ENCODE results near the gene ADGRV1.

Gene ADGRV1

DNA sequence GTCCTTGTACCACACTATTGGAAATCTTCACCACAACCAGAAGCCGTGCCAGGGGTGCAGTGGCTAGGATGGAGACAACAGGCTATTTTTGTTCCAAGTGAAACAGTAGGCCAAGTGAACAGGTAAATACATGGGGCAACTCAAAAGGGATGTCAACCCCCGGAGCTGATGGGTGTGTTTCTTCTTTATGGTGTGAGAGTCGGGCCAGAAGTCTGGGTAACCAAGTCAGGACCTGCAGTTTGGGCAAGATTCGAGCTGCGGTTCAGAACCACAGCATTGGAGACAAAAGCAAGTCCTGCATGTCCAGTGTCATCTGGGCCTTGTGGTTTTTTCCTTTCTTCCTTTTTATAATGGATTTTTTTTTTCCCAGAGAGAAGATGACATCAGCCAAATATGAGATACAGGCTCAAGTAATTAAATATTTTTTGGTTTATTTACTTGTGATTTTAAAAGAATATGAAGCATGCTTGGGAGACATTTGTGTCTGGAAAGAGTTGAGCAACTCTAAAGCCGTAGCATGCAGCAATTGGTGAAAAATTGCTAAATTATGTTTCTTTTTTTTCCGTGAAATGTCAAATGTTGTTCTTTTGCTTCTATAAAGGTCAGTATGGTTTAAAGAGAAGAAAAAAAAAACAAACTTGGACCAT lies 562.9 kb downstream of the ADGRV1 start:
- DNase-seq: no peak

DNA sequence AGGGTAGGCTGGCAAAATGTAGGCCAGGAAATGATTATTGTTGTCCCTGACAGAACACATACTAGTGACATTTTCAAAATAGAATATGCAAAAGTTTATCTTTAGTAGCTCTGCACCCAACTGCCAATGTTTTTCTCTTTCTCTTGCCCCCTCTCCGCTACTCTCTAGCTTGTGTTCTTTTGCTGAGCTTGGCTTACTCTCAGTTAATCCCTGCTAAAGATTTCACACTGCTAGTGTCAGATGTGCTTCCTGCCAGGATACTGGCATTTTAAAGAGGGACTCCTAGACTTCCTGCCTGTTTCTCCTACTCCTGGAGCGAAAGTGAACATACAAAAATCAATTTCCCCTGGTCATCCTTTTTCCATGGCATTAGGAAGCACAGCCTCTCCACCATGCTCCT lies 564.1 kb downstream of the ADGRV1 start:
- DNase-seq: no peak

DNA sequence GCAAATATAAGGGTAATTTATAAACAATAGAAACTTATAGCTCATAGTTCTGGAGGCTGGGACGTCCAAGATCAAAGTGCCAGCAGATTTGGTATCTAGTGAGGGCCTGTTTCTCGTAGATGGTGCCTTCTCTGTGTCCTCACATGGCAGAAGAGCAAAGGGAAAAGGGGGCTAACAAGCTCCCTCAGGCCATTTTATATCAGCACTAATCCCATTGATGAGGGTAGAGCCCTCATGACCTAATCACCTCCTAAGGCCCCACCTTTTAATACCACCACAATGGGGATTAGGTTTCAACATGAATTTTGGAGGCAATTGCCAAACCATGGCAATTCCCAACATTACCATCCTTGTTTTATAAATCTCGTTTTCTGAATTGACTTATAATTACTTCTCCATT lies 564.7 kb downstream of the ADGRV1 start:
- DNase-seq: no peak

DNA sequence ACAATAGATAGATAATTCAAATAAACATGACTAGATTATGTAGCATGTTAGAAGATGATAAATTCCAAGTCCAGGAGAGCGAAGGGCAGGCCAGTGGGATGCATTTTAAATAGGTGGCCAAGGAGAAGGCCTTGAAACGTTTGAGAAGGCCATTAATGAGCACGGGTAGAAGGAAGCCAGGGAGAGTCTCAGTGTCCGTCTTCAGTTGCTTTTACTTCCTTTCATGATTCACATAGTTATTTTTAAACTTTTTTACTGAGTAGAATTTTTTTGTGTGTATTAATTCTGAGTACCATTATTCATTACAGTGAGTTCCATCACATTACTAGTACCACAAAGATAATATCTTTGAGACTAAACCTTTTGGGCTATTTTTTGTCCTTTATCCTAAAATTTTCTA lies 565.3 kb downstream of the ADGRV1 start:
- no peak for DNase-seq

DNA sequence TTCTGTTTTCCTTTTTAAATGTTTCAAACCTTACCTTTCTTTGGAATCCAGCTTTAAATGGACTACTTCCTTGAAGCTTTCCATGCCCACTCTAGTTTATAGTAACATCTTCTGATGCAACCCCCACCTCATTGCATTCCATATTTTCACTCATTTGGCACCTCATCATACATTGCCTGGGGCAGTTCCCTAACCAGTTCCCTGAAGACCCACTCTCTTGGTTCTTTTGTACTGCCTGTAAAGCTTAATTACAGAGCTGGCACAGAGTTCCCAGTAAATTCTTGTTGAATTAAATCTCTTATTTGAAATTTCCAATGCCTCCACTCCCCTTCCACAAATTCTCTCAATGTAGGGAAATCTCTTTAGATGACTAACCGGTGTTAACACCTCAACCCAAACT lies 567.3 kb downstream of the ADGRV1 start:
- peak; percentile 6 for DNase-seq

DNA sequence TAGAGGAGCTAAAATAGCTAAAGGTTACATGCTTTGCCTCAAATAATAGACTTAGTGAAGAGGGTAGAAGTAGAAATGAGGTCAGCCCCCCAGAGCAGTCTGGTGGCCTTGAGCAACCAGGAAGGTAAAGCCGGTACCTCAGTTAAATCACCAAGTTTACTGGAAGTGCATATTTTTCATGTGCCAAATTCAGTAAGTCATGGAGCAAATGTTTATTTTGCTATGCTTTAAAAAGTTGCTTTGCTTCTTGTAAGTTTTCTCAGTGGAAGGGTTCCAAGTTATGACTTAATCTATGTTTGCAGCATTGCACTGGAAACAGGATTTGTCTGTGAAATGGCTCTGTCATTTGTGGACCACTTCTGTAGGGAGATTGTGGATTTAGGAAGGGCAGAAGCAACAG lies 567.9 kb downstream of the ADGRV1 start:
- no peak for DNase-seq

DNA sequence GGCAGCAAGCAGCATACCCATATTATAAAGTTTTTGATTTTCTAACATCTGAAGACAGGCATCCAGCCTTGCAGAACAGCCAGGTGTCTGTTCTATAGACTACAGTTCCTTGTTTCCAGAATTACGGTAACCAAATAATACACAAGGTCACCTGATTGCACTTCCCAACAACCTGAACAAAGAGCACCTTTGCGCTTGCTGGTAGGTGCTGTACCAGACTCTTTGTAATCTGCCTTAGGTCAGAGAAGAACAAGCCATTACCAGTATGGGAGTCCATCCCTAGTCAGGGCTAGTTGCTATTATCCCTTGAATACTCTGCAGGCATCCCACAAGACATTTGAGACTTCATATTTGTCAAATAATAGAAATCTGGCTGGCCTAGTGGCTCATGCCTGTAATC lies 568.3 kb downstream of the ADGRV1 start:
- no peak for DNase-seq

DNA sequence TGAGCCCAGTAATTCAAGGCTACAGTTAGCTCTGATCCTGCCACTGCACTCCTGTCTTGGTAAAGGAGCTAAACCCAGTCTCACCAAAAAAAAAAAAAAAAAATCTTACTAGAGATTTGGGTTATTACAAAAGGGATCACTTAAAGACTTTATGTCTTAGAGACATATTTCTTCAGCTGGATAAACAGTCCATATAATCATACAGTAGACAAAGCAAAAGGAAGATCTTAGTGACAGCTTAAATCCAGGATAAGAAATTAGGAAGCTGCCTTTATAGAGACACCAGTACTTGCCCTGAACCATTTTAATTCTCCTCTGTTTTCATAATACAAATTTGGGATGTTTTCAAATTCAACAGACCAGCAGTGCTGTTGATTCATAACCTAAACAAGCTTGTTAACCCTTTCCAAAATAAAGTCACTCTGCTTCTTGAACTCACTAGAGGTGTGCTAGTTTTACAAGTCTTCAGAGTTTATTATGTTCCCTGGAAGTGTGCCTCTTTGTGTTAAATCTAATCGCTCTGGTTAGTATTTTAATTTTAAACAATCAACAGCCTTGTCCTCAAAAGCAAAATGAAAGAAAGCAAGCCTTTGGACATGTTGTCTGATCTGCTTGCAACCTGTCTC lies 569.0 kb downstream of the ADGRV1 start:
- no peak for DNase-seq

DNA sequence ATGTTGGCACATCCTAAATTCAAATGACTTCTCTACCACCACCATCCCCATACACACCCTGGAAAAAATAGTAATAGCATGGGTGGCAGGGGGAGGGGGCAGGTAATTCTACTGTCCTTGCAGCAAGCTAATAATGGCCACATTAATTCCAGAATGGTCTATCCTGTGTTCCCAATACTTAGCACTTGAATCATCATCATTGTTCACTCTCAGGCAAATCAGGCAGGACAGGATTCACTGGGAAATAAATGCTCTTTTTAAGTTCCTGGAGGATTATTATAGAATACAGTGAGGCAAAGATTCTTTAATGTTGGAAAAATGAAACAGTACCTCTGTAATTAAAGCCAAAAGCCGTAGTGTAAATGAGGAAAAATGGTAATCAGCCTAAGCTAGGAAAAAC lies 570.0 kb downstream of the ADGRV1 start:
- no peak for DNase-seq

DNA sequence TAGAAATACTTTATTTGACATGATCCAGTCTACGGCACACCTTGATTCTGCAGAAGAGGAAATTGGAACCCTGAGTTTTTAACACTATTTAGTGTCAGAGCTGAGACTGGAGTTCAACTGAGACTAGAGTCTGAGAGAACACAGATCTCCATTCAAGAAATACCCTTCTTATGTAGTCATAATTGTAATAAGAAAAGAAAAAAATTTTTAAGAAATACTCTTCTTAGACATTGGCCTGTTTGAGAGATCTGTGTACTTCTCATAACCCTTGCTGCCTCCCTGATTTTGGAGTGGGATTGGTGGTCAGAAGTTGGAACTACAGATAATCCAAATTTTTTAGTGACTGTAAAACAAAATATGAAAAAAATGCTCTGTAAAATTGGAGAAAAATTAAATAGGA lies 571.2 kb downstream of the ADGRV1 start:
- DNase-seq: no peak

DNA sequence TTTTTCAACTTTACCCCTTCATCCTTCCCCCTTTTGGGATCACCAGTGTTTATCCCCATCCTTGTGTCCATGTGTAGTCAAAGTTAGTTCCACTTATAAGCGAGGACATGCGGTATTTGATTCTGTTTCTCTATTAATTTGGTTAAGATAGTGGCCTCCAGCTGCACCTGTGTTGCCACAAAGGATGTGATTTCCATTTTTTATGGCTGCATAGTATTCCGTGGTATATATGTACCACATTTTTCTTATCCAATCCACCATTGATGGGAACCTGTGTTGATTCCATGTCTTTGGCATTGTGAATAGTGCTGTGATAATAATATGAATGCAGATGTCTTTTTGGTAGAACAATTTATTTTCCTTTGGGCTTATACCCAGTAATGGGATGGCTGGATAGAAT lies 572.2 kb downstream of the ADGRV1 start:
- no peak for DNase-seq

DNA sequence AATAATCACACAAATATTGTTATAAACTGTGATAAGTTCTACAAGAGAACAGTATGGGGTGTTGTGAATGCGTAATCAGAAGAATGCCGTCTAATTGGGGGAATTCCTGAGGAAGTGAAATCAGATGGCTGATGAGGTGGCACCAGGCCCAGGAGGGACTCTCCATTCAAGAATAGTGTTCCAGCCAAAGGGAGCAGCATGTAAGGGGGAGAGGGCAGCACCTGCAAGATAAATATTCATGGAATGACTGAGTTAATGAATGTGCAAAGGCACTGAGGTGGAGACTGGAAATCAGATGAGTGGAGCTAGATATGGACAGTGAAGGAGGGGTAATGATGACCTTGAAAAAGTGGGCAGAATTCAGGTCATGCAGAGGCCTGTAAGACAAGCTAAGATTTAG lies 574.0 kb downstream of the ADGRV1 start:
- no peak for DNase-seq

DNA sequence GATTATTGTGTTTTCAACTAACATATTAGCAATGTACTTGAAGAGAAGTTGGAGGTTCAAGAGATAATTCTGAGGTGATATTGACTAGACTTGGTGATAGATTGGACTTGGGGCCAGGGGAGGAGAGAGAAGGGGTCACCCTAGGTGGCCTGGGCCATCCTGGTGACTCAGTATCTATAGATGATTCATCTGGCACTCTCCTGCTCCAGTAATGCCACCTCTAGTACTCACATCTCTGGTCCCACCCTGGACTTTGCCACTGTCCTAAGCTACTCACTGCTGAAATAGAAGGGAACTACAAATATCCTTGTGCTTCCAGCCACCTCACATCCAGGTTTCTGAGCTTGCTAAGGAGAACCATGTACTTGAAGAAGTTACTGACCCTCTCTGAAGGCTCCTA lies 574.6 kb downstream of the ADGRV1 start:
- no peak for DNase-seq

DNA sequence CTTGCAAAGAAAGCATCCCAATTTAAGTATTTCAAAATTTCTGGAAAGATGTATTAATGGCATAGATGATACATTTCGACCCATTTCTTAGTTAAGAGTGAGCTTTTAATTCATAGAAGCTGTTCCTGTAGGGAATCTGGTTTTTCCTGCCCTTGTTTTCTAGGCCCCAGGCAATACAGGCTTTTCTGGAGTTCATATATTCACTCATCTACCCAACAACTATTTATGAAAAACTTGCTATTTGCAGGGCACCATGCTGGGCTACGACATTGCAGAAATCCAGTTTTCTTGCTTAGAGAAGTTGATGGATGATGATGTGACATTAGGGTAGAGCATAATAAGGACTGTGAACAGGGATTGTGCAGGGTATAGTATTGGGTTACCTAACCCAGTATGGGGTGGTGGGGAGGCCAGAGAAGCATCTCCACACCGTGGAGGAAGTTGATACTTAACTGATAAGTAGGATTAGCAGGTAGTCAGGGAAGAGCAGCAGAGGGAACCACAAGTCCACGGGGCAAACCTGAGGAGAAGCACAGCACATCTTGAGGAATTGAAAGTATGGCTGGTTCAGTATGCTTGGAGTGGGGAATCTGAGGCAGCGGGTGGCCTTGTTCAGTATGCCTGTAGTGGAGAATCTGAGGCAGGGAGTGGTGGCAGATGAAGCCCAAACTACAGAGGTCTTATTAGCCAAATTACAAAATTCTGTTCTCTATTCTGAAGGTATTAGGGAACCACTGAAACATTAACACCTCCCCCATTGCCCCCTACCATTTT lies 577.1 kb downstream of the ADGRV1 start:
- no peak for DNase-seq

DNA sequence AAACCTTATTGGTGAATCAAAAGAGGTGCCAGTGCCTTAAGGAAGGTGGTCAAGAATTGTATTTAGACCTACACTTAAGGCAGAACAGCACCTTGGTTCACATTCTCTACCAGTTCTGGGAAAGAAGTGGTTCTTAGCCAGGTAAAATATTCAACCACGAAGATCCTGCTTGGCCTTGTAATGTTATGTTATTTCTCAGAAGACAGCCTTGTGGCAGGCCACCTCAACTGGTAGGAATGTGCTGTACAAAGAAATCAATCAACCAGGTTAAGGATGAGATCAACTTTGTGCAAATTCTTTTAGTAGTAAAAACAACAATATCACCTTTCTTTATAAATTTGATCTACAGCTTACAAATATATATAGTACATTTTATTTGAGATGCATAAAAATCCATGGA lies 577.7 kb downstream of the ADGRV1 start:
- DNase-seq: no peak

DNA sequence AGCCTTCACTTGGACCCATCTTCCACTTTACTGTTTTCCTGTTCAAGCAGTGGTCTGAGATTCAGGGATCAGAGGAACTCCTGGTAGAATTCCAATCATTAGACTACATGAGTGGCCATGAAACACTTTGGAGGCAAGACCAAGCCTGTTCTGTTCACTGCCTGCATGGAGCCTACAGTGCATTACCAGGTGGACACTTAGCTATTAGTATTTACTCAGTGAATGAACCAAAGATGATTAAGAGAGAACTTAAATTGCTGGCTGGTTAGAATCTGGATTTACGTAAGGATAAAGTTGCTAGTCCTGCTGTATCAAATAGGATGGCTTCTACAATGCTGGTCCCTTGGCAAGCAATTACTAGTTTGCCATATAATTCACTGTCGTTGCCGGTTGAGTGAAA lies 579.0 kb downstream of the ADGRV1 start:
- no peak for DNase-seq

DNA sequence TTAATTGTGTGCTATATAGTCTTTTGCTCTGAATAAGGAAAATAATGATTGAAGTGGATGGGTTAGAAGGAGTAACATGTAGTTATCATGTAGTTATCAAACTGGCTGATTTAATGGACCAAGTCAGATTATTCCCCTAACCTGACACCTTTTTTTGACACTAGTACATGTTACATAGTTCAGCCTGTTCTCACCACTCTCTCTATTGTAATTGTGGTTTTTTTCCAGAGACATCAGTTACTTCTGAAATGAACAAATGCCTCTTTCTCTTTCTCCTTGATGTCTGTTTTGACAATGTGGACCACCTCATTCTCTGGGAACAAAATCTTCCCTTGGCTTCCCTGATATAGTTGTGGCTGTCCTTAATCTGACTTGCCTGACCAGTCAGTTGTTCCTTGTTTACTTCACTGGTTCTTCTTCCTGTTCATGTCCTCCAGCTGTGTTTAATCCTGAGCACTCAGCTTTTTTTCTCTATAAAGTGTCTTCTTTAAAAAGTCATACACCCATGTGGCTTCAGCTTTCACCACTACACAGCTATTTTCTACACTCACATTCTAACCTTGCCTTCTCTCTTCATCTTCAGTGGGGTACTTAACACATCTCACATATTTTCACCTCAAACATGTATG lies 581.1 kb downstream of the ADGRV1 start:
- DNase-seq: no peak

DNA sequence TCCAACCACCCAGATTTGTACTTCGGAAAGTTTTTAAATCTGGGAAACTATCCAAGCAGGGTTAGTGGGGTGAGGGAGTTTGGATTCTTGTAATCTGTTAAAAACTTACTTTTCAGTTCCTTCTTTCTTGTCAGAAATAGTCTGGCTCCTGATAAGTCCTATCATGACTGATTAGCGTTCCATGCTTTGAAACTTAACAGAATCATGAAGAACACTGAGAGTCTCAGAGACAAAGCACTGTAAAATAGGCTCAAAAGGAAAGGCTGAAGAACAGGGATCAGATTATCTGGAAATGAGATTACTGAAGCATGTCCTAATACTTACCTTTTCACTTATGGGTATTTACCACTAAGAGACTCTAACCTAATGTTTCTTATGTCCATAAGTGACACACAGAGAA lies 582.1 kb downstream of the ADGRV1 start:
- no peak for DNase-seq

DNA sequence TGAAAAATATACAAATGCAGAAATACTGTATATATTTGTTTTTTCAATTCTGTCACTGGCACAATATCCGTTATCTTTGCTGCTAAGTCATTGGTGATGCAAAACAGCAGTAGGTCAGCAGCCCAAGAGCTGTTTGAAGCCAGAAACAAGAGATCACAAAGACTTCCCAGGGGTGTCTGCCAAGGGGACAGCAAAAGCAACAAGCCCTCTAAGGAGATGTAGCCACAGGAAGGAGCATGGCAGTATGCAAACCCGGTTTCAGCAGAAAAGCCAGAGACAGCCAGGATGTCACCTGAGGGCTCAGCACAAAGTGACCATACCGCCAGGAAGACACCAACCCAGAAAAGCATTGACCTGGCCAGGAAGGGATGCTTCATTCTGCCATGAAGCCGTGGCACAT lies 583.0 kb downstream of the ADGRV1 start:
- no peak for DNase-seq

DNA sequence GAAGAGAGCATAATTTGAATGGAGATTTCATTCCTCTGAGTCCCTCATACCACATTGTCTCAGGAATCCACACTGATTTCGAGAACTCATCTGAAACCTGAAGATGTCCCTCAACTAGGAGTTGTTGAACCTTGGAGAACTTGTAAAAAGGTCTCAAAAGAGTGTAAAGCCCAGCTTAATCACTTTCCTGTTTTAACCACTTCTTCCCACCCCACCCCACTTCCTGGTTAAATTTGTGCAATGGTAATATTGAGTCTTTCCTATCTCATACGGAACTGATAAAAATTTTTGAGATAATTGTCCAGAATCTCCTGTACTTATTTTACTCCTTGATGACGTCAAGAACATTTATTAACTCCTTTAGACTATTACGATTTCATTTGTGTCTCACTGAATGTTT lies 583.8 kb downstream of the ADGRV1 start:
- no peak for DNase-seq

DNA sequence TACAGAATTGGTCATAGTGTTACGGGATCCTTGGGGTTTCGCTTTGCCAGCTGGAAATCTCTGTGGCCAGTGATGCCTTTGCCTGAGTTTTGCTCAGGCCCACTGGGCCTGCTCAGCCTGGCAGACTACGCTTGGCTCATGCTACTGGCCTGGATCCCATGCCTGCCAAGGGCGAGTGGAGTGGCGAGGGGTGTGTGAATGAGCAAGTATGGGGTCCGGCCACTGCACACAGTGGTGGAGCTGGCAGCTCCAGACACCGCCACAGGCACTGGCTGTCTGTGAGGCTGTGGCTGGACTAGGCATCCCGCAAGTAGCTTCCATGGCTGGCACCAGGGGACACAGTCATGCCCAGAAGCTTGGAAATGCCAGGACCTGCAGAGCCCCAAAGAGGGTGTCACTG lies 584.2 kb downstream of the ADGRV1 start:
- DNase-seq: no peak

DNA sequence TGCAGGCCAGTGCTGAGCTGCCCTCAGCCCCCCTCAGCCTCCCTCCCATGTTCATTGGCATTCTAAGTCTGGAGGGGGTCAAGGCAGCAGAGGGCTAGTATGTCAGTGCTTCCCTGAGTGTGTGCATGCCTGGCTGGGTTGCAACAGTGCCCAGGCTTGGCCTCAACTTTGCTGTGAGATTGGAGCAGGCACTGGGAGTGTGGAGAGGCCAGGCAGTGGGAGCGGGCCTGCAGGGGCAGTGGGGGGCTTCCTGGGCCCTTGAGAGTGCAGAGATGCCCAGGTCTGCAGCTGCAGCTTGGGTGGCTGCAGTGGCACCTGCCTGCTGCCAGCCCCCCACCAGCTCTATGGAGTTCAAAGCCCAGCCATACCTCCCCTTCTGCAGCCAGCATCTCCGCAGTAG lies 585.2 kb downstream of the ADGRV1 start:
- DNase-seq: no peak

DNA sequence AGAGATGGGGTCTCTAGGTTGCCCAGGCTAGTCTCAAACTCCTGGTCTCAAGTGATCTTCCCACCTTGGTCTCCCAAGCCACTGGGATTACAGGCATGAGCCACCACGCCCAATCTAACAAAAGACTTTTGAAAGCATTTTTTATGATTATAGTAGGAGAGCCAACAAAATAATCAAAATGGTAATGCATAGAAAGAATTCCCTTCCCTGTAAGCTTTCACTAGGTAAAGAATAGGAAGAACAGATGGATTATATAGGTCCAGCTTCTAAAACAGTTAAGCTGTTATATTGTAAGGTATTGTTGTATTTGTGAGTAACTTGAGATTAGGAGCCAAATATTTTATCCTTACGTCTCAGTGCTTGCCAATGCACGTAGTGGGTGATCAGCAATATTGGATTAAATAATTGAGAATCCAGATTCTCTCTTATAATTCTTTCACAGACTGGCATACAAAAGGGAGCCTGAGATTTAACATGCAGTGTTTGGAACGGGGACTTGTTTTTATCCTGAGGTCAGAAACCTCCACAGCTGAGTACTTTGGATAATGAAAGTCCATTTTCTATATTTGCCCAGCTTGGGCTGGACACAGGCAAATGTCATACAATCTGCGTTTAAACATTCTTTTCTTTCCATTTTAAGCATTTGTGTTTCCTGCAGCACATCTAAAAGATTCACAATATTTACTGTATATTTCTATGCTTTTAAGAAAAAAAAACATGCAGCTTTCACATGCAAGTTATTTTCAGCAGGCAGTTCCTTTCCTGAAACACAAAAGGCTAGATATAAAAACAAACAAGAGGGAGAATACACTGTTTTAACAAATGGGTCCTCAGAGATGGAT lies 586.1 kb downstream of the ADGRV1 start:
- no peak for DNase-seq

Measured in NCI-H1105 treated with DMSO at 0.1 percent for 48 hours (cell line).